CD4-positive, alpha-beta T cell treated with Interleukin-17A for 1 hour (primary cell): ENCODE results near the gene FHOD1.

ENCODE experiments used
- DNase-seq: peaks from one replicate; pipeline ENCODE4 v3.0.0-alpha.2; 2020

Gene FHOD1

GRCh38 chr16:67247192-67248072 lies at the start of gene FHOD1:
Gene FHOD1 (minus strand): TSS chr16:67247481. CDS start chr16:67247410, 71 bp downstream.
- peak; percentile 96 for DNase-seq

- DNase-seq = no peak
These were observed 49.1 kb upstream of the FHOD1 start for GRCh38 chr16:67296420-67296819.

GRCh38 chr16:67294938-67295361 lies 47.7 kb upstream of the FHOD1 start:
- DNase-seq = no peak

GRCh38 chr16:67294171-67294757 lies 47.0 kb upstream of the FHOD1 start:
- no peak for DNase-seq

- no peak for DNase-seq
These were observed 44.2 kb upstream of the FHOD1 start for GRCh38 chr16:67291461-67291860.

GRCh38 chr16:67287960-67288359 lies 40.7 kb upstream of the FHOD1 start:
- no peak for DNase-seq

- DNase-seq = no peak
These were observed 39.4 kb upstream of the FHOD1 start for GRCh38 chr16:67286441-67287235.

- DNase-seq = no peak
These were observed 37.7 kb upstream of the FHOD1 start for GRCh38 chr16:67284699-67285646.

- no peak for DNase-seq
These were observed 36.7 kb upstream of the FHOD1 start for GRCh38 chr16:67283826-67284555.

GRCh38 chr16:67283039-67283825 lies 36.0 kb upstream of the FHOD1 start:
- DNase-seq = no peak

GRCh38 chr16:67282447-67282805 lies 35.1 kb upstream of the FHOD1 start:
- no peak for DNase-seq

GRCh38 chr16:67281536-67282446 lies 34.5 kb upstream of the FHOD1 start:
- no peak for DNase-seq

- DNase-seq = no peak
These were observed 33.1 kb upstream of the FHOD1 start for GRCh38 chr16:67280090-67281015.

GRCh38 chr16:67279296-67280089 lies 32.2 kb upstream of the FHOD1 start, which contains the start of gene PLEKHG4:
Gene PLEKHG4 (plus strand): TSS chr16:67279532. CDS start chr16:67280045, 513 bp downstream.
- peak; percentile 85 for DNase-seq

- DNase-seq = peak; percentile 46
These were observed 31.6 kb upstream of the FHOD1 start for GRCh38 chr16:67278773-67279295.

GRCh38 chr16:67277999-67278772 lies 30.9 kb upstream of the FHOD1 start:
- DNase-seq = no peak
